HepG2 (cell line): ENCODE results near the gene EZH2. TPM values are rescaled to one million over a fixed set of nuclear protein-coding genes. Genes with fewer than 3 reads are reported as not detected.

ENCODE experiments used
- ATAC-seq: fragments of 200-7000 bp; cut with Tn5 transposase; 3 replicates; pipeline ENCODE4 v1.9.1; 2020; ENCODE audit warnings: mild to moderate bottlenecking, moderate library complexity
- BruUV-seq: library from RNA; stranded (reverse); fragments of 400-500 nt; replicated peaks from 2 replicates; lab custom pipeline; 2021; lab: Mats Ljungman, UMichigan
- CTCF ChIA-PET: fragments of 300-600 bp; formaldehyde crosslinking; extraction: SDS; loops from one replicate; lab custom pipeline; 2021; ENCODE audit warnings: low total read pairs, inconsistent platforms, low intra/inter-chr PET ratio; lab: Yijun Ruan, JAX
- POLR2A ChIA-PET: fragments of 350-600 bp; sonication (Branson Sonifier 250); formaldehyde crosslinking; loops from one replicate; lab custom pipeline; 2020; ENCODE audit warnings: antibody characterized with exemption, inconsistent platforms; lab: Yijun Ruan, JAX
- DNase-seq: peaks from one replicate; pipeline ENCODE4 v3.0.0-alpha.2; 2015; ENCODE audit warnings: low spot score
- FAIRE-seq: peaks from 3 replicates; lab custom pipeline; 2011; peaks lifted over from hg19 to GRCh38; lab: Jason Lieb, UNC
- H2AFZ ChIP-seq: one replicate; pipeline ENCODE4 v1.6.1; 2011; ENCODE audit warnings: low read length, inconsistent platforms
- H3K27ac ChIP-seq: fragments of 300-600 bp; 3 replicates; pipeline ENCODE4 v1.8.0; 2011; ENCODE audit warnings: mixed run types, mild to moderate bottlenecking, mixed read lengths, low read length, inconsistent platforms; ENCODE audit not compliant: insufficient read depth; ENCODE audit errors: extremely low read length
- H3K27me3 ChIP-seq, 2 experiments: fragments of 200-600 bp in 1 of 2; 2 replicates in 1 of 2; 3 replicates in 1 of 2; pipeline versions ENCODE4 v1.6.0 to v1.8.0; 2011; ENCODE audit warnings: low read length in 2 of 2, mild to moderate bottlenecking in 2 of 2, moderate library complexity in 2 of 2, inconsistent platforms in 1 of 2; ENCODE audit not compliant: insufficient read depth in 2 of 2, control insufficient read depth in 1 of 2
- H3K36me3 ChIP-seq, 2 experiments: fragments of 200-600 bp in 1 of 2; replicated peaks in 1 of 2; 2 replicates in 1 of 2; 3 replicates in 1 of 2; pipeline versions ENCODE4 v1.5.1 to v1.8.0; 2011; ENCODE audit warnings: low read length in 2 of 2, inconsistent platforms in 1 of 2; ENCODE audit not compliant: insufficient read depth in 2 of 2, control insufficient read depth in 1 of 2
- H3K4me1 ChIP-seq: 2 replicates; pipeline ENCODE4 v1.5.1; 2012; ENCODE audit warnings: low read length, inconsistent platforms; ENCODE audit not compliant: insufficient read depth
- H3K4me2 ChIP-seq: 2 replicates; pipeline ENCODE4 v1.6.0; 2011; ENCODE audit warnings: low read depth, low read length, inconsistent platforms
- H3K4me3 ChIP-seq, 3 experiments: fragments of 200-600 bp in 1 of 3; sonication (generic), shearing (Covaris generic) in 1 of 3; replicated peaks in 1 of 3; 2 replicates each; pipeline ENCODE4 v1.5.1; 2011 to 2016; ENCODE audit warnings: low read length in 3 of 3, inconsistent platforms in 2 of 3, low read depth in 2 of 3, mild to moderate bottlenecking in 2 of 3, control low read depth in 1 of 3, mixed read lengths in 1 of 3; ENCODE audit not compliant: insufficient read depth in 1 of 3
- H3K79me2 ChIP-seq: one replicate; pipeline ENCODE4 v1.6.1; 2011; ENCODE audit warnings: low read length, inconsistent platforms; ENCODE audit not compliant: insufficient read depth
- H3K9ac ChIP-seq: 2 replicates; pipeline ENCODE4 v1.6.0; 2011; ENCODE audit warnings: mild to moderate bottlenecking, low read depth, low read length, inconsistent platforms; ENCODE audit not compliant: insufficient read depth
- H3K9me3 ChIP-seq: 2 replicates; pipeline ENCODE4 v1.5.1; 2012; ENCODE audit warnings: mild to moderate bottlenecking, low read length
- H4K20me1 ChIP-seq: 2 replicates; pipeline ENCODE4 v1.6.0; 2011; ENCODE audit warnings: inconsistent platforms, mild to moderate bottlenecking, low read length, moderate library complexity; ENCODE audit not compliant: insufficient read depth
- AHR ChIP-seq: IDR thresholded peaks from 2 replicates; pipeline ENCODE4 v1.6.1; 2018; ENCODE audit warnings: missing genetic modification reagents, missing compliant biosample characterization
- CENPX ChIP-seq: sonication (generic); formaldehyde crosslinking; IDR thresholded peaks from 2 replicates; pipeline ENCODE4 v1.9.0; 2021; ENCODE audit warnings: mild to moderate bottlenecking, missing genetic modification reagents, moderate library complexity
- FIP1L1 ChIP-seq: fragments of 200-400 bp; formaldehyde crosslinking; IDR thresholded peaks from 2 replicates; pipeline ENCODE4 v1.6.1; 2018; ENCODE audit warnings: low read depth, mild to moderate bottlenecking, low read length, moderate library complexity, borderline replicate concordance; ENCODE audit not compliant: insufficient read depth
- FOSL1 ChIP-seq: sonication (generic); formaldehyde crosslinking; IDR thresholded peaks from 2 replicates; pipeline ENCODE4 v1.9.0; 2021; ENCODE audit warnings: missing genetic modification reagents, borderline replicate concordance
- MED1 ChIP-seq: sonication (generic); formaldehyde crosslinking; IDR thresholded peaks from 2 replicates; pipeline ENCODE4 v1.4.0; 2020; ENCODE audit warnings: missing genetic modification reagents
- SP2 ChIP-seq: sonication (generic); formaldehyde crosslinking; IDR thresholded peaks from 2 replicates; pipeline ENCODE4 v1.5.1; 2020; ENCODE audit warnings: mild to moderate bottlenecking, missing genetic modification reagents
- SRSF1 ChIP-seq: fragments of 200-400 bp; formaldehyde crosslinking; optimal IDR thresholded peaks from 2 replicates; pipeline ENCODE3; 2017; ENCODE audit warnings: mild to moderate bottlenecking, low read depth, low read length, moderate library complexity
- SSRP1 ChIP-seq: IDR thresholded peaks from 2 replicates; pipeline ENCODE4 v1.6.1; 2016; ENCODE audit warnings: control low read depth
- ZBTB8A ChIP-seq: sonication (generic); formaldehyde crosslinking; IDR thresholded peaks from 2 replicates; pipeline ENCODE4 v1.4.0; 2020; ENCODE audit warnings: mild to moderate bottlenecking, low read depth, missing genetic modification reagents, borderline replicate concordance
- ZNF225 ChIP-seq: sonication (generic); formaldehyde crosslinking; IDR thresholded peaks from 2 replicates; pipeline ENCODE4 v1.4.0; 2020; ENCODE audit warnings: mild to moderate bottlenecking, missing genetic modification reagents
- ZNF430 ChIP-seq: sonication (generic); formaldehyde crosslinking; IDR thresholded peaks from 2 replicates; pipeline ENCODE4 v1.9.0; 2021; ENCODE audit warnings: mild to moderate bottlenecking, missing genetic modification reagents
- ZNF460 ChIP-seq: sonication (generic); formaldehyde crosslinking; IDR thresholded peaks from 2 replicates; pipeline ENCODE4 v1.5.1; 2020; ENCODE audit warnings: missing genetic modification reagents, mild to moderate bottlenecking, borderline replicate concordance
- ZNF530 ChIP-seq: sonication (generic); formaldehyde crosslinking; IDR thresholded peaks from 2 replicates; pipeline ENCODE4 v1.5.0; 2020; ENCODE audit warnings: low read depth, mild to moderate bottlenecking, missing genetic modification reagents
- WGBS: methylation state at CpG from one replicate; pipeline ENCODE4 v1.1.6; 2017; ENCODE audit warnings: low lambda C conversion rate; 5-methylcytosine and 5-hydroxymethylcytosine counted together
- in situ Hi-C: cut with HindIII; loops from 2 replicates; pipeline ENCODE4 v1.10.0; 2017; ENCODE audit warnings: low pct_unique_long_range_greater_than_20kb; ENCODE audit not compliant: extremely low pct_ligation_motif_present
- intact Hi-C: fragments of 100-400 bp; cut with micrococcal nuclease; formaldehyde crosslinking; loops from one replicate; pipeline ENCODE4 v1.10.0; 2022; ENCODE audit not compliant: unreplicated experiment
- polyA plus RNA-seq, 8 experiments: library from polyadenylated mRNA; depleted of rRNA in 3 of 8; stranded (reverse) in 7 of 8; unstranded in 1 of 8; fragments of >200 nt; fragmentation: Illumina TruSeq in 4 of 8; extraction: Trizol in 4 of 8; gene quantifications; 2 replicates each; pipeline versions ENCODE4 v1.2.1 to v1.2.3, GENCODE V29; 2011 to 2016; ENCODE audit warnings: low read depth in 4 of 8, missing spikeins in 1 of 8, mixed read lengths in 1 of 8; ENCODE audit not compliant: insufficient read depth in 1 of 8
- total RNA-seq, 5 experiments: library from RNA; depleted of rRNA; stranded (reverse); fragments of >200 nt; fragmentation: Illumina TruSeq; extraction: Trizol; gene quantifications; 2 replicates each; pipeline ENCODE4 v1.2.3, GENCODE V29; 2016; ENCODE audit warnings: low read depth in 1 of 5
- TF ChIP-seq, protein P1 (sequence below): sonication (generic); formaldehyde crosslinking; IDR thresholded peaks from 2 replicates; pipeline ENCODE4 v1.4.0; 2020; ENCODE audit warnings: low read depth, missing genetic modification reagents
- TF ChIP-seq, protein P2 (sequence below): sonication (generic); formaldehyde crosslinking; IDR thresholded peaks from 2 replicates; pipeline ENCODE4 v1.5.0; 2020; ENCODE audit warnings: missing genetic modification reagents
- TF ChIP-seq, protein P3 (sequence below): sonication (generic); formaldehyde crosslinking; IDR thresholded peaks from 2 replicates; pipeline ENCODE4 v1.4.0; 2020; ENCODE audit warnings: missing genetic modification reagents

The EZH2 gene
- total and polyA plus RNA-seq, 2 of the 13 experiments (the other 11 are each of a cell fraction or from before 2014, with no cell fraction given), result 26.0 to 34.3 TPM

DNA sequence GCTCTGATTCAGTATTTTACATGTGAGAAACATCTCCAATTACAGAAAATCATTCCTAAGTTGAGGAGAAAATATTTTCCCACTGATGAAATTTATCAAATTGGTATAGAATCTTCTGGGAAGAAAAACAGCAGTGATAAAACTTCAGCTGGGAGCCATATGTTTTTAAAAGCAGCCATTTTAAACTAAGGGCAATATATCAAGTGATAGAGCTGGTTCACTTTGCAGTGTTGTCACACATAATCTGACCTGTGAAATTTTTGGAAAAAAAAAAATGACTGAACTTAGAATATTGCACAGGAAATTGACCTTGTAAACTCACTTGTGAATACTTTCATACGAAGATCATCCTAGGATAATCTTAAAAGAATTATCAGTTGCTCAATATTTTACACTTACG lies 10.5 kb upstream of the EZH2 start:
- no peak for ATAC-seq
- POLR2A ChIA-PET, result no interaction called here

More for the DNA sequence above, 10.5 kb upstream of the EZH2 start:
- Histone ChIP-seq H2AFZ (no peak overlapping the region), H3K27me3 (peaks cover 0 to 4% of the 10 kb centered on the region in 2 experiments; a peak in 1 of 5 replicates), H3K27ac (no peak overlapping the region), H3K4me3 (no peak overlapping the region), H3K79me2 (no peaks in the 10 kb centered on the region), H3K36me3 (no peaks in the 10 kb centered on the region), H3K4me1 (peaks cover 7% of the 10 kb centered on the region), H4K20me1 (no peaks in the 10 kb centered on the region), H3K4me2 (no peak overlapping the region), H3K9me3 (no peaks in the 10 kb centered on the region), H3K9ac (no peak overlapping the region)
- no TSS peak for BruUV-seq
- TF ChIP-seq FOSL1 (CRISPR knock-in tag) (no peak), SRSF1 (no peak), ZNF530 (CRISPR knock-in tag) (no peak), ZBTB8A (CRISPR knock-in tag) (no peak), CENPX (CRISPR knock-in tag) (no peak), SSRP1 (CRISPR knock-in tag) (no peak), FIP1L1 (no peak), ZNF225 (CRISPR knock-in tag) (no peak), MED1 (CRISPR knock-in tag) (no peak), AHR (no peak), ZNF430 (CRISPR knock-in tag) (no peak), SP2 (CRISPR knock-in tag) (no peak), ZNF460 (CRISPR knock-in tag) (no peak)
- TF ChIP-seq, protein P1, sequence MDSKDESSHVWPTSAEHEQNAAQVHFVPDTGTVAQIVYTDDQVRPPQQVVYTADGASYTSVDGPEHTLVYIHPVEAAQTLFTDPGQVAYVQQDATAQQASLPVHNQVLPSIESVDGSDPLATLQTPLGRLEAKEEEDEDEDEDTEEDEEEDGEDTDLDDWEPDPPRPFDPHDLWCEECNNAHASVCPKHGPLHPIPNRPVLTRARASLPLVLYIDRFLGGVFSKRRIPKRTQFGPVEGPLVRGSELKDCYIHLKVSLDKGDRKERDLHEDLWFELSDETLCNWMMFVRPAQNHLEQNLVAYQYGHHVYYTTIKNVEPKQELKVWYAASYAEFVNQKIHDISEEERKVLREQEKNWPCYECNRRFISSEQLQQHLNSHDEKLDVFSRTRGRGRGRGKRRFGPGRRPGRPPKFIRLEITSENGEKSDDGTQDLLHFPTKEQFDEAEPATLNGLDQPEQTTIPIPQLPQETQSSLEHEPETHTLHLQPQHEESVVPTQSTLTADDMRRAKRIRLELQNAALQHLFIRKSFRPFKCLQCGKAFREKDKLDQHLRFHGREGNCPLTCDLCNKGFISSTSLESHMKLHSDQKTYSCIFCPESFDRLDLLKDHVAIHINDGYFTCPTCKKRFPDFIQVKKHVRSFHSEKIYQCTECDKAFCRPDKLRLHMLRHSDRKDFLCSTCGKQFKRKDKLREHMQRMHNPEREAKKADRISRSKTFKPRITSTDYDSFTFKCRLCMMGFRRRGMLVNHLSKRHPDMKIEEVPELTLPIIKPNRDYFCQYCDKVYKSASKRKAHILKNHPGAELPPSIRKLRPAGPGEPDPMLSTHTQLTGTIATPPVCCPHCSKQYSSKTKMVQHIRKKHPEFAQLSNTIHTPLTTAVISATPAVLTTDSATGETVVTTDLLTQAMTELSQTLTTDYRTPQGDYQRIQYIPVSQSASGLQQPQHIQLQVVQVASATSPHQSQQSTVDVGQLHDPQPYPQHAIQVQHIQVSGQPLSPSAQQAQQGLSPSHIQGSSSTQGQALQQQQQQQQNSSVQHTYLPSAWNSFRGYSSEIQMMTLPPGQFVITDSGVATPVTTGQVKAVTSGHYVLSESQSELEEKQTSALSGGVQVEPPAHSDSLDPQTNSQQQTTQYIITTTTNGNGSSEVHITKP (CRISPR knock-in tag), result no peak
- TF ChIP-seq, protein P2, sequence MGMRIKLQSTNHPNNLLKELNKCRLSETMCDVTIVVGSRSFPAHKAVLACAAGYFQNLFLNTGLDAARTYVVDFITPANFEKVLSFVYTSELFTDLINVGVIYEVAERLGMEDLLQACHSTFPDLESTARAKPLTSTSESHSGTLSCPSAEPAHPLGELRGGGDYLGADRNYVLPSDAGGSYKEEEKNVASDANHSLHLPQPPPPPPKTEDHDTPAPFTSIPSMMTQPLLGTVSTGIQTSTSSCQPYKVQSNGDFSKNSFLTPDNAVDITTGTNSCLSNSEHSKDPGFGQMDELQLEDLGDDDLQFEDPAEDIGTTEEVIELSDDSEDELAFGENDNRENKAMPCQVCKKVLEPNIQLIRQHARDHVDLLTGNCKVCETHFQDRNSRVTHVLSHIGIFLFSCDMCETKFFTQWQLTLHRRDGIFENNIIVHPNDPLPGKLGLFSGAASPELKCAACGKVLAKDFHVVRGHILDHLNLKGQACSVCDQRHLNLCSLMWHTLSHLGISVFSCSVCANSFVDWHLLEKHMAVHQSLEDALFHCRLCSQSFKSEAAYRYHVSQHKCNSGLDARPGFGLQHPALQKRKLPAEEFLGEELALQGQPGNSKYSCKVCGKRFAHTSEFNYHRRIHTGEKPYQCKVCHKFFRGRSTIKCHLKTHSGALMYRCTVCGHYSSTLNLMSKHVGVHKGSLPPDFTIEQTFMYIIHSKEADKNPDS (CRISPR knock-in tag), result no peak
- TF ChIP-seq, protein P3, sequence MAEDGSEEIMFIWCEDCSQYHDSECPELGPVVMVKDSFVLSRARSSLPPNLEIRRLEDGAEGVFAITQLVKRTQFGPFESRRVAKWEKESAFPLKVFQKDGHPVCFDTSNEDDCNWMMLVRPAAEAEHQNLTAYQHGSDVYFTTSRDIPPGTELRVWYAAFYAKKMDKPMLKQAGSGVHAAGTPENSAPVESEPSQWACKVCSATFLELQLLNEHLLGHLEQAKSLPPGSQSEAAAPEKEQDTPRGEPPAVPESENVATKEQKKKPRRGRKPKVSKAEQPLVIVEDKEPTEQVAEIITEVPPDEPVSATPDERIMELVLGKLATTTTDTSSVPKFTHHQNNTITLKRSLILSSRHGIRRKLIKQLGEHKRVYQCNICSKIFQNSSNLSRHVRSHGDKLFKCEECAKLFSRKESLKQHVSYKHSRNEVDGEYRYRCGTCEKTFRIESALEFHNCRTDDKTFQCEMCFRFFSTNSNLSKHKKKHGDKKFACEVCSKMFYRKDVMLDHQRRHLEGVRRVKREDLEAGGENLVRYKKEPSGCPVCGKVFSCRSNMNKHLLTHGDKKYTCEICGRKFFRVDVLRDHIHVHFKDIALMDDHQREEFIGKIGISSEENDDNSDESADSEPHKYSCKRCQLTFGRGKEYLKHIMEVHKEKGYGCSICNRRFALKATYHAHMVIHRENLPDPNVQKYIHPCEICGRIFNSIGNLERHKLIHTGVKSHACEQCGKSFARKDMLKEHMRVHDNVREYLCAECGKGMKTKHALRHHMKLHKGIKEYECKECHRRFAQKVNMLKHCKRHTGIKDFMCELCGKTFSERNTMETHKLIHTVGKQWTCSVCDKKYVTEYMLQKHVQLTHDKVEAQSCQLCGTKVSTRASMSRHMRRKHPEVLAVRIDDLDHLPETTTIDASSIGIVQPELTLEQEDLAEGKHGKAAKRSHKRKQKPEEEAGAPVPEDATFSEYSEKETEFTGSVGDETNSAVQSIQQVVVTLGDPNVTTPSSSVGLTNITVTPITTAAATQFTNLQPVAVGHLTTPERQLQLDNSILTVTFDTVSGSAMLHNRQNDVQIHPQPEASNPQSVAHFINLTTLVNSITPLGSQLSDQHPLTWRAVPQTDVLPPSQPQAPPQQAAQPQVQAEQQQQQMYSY (CRISPR knock-in tag), result no peak
- FAIRE-seq (no peak), DNase-seq (no peak)
- 20% methylated on average over 2 of the region's 2 CpGs for WGBS
- in situ Hi-C loops, result no loop called here
- CTCF ChIA-PET, result no interaction called here
- intact Hi-C loops, result no loop called here
